Renal pelvis (tissue), 4 donors: ENCODE results near the gene ABCB9. TPM values are rescaled to one million over a fixed set of nuclear protein-coding genes. Genes with fewer than 3 reads are reported as not detected.

Source experiments
- DNase-seq: peaks from one replicate; pipeline ENCODE4 v3.0.0-alpha.2; 2013
- polyA plus RNA-seq, 3 donors: library from polyadenylated mRNA; unstranded; fragments of 120-200 nt; gene quantifications; one replicate each; pipeline ENCODE4 v1.2.1, GENCODE V29; 2013; ENCODE audit not compliant: insufficient read length in 3 of 3

ABCB9 gene
- polyA plus RNA-seq, 3 donors = 7.0 to 10.1 (median 9.0) TPM

DNA sequence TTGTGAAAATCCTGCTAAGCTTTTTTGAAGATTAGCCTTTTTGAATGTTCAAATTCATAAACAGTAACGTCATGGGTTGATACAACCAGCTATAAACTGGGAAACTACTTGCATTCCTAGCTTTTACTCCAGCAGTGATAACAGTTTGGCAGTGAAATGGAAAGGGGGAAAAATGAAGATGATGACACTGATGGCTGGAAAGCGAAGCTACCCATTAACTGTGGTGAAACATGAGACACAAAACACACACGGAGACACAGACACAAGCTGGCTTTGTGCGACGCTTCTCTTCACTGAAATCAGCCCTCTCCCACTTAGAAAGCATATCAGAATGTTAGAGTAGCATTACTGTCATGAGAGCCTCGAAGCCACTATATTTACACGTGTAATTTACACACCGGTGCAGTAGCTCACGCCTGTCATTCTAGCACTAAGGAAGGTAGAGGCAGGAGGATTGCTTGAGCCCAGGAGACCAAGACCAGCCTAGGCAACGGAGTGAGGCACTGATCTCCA, 86.1 kb downstream of the ABCB9 start:
- no peak for DNase-seq

Other genes starting within 250 kb of the ABCB9 start
- gene HCAR3, start 249.7 kb downstream of the ABCB9 start, polyA plus RNA-seq = under 1 TPM; 0.10 to 0.40 (median 0.26) TPM
- gene HCAR1, start 235.6 kb downstream of the ABCB9 start, polyA plus RNA-seq = 1 to 10 TPM; 2.5 to 3.3 (median 2.6) TPM
- gene DENR, start 213.6 kb downstream of the ABCB9 start, polyA plus RNA-seq = 100 to 1,000 TPM in 1 of 3 donors, 10 to 100 TPM in 2; 77.7 to 101 (median 91.2) TPM
- under 1 TPM; 0.36 to 0.68 (median 0.53) TPM for gene CCDC62, start 191.9 kb downstream of the ABCB9 start, polyA plus RNA-seq
- 10 to 100 TPM; 78.9 to 97.8 (median 96.6) TPM for gene HIP1R, start 131.0 kb downstream of the ABCB9 start, polyA plus RNA-seq
- gene VPS37B, start 70.3 kb downstream of the ABCB9 start, polyA plus RNA-seq = 10 to 100 TPM; 23.8 to 30.0 (median 26.4) TPM
- 10 to 100 TPM; 17.6 to 21.2 (median 19.4) TPM for gene OGFOD2, start 8.8 kb upstream of the ABCB9 start, polyA plus RNA-seq
- gene ARL6IP4, start 14.2 kb upstream of the ABCB9 start, polyA plus RNA-seq = 100 to 1,000 TPM; 184 to 231 (median 209) TPM
- 1 to 10 TPM; 7.5 to 9.3 (median 7.7) TPM for gene PITPNM2, start 184.6 kb upstream of the ABCB9 start, polyA plus RNA-seq